ENCODE results near the gene CDK1. TPM values are rescaled to one million over a fixed set of nuclear protein-coding genes. Genes with fewer than 3 reads are reported as not detected.

Gene CDK1
- total RNA-seq, 1 donor from 2014 or later = 14.8 TPM

DNA sequence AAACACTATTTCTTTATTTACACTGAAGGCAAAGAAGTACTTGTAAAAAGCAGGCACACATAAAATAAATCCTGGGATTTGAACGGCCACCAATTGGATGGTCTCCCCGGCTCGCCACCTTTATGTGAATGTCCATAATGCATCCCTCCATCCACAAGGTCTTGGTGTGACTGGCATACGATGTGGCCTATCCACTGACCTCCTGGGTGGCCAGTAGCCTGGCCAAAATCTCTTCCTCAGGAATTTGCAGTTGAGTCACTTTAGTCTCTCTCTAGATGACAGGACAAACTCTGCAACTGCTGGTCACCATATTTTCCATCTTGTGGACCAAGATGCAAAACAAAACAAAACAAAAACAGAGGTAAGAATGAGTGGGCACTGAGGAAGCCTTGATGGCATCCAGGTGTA lies 39.1 kb downstream of the CDK1 start:
- H3K9me3 Mint-ChIP-seq (ENCODE audit: unreplicated experiment) = no peaks in the 10 kb centered on the region
- no peaks in the 10 kb centered on the region for H3K27me3 Mint-ChIP-seq (ENCODE audit: unreplicated experiment)
- no peak overlapping the region for H3K4me3 Mint-ChIP-seq (ENCODE audit: unreplicated experiment)
- no peak for DNase-seq (ENCODE audit: low spot score)
- H3K4me1 Mint-ChIP-seq (ENCODE audit: unreplicated experiment) = peaks cover 19% of the 10 kb centered on the region
- H3K27ac Mint-ChIP-seq (ENCODE audit: unreplicated experiment) = no peak overlapping the region
- TF ChIP-seq, protein P1, sequence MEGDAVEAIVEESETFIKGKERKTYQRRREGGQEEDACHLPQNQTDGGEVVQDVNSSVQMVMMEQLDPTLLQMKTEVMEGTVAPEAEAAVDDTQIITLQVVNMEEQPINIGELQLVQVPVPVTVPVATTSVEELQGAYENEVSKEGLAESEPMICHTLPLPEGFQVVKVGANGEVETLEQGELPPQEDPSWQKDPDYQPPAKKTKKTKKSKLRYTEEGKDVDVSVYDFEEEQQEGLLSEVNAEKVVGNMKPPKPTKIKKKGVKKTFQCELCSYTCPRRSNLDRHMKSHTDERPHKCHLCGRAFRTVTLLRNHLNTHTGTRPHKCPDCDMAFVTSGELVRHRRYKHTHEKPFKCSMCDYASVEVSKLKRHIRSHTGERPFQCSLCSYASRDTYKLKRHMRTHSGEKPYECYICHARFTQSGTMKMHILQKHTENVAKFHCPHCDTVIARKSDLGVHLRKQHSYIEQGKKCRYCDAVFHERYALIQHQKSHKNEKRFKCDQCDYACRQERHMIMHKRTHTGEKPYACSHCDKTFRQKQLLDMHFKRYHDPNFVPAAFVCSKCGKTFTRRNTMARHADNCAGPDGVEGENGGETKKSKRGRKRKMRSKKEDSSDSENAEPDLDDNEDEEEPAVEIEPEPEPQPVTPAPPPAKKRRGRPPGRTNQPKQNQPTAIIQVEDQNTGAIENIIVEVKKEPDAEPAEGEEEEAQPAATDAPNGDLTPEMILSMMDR (IDR thresholded peaks at IDR 0.05; ENCODE audit: unreplicated experiment) = no peak
- no peaks in the 10 kb centered on the region for H3K36me3 Mint-ChIP-seq (ENCODE audit: low read depth, unreplicated experiment)

DNA sequence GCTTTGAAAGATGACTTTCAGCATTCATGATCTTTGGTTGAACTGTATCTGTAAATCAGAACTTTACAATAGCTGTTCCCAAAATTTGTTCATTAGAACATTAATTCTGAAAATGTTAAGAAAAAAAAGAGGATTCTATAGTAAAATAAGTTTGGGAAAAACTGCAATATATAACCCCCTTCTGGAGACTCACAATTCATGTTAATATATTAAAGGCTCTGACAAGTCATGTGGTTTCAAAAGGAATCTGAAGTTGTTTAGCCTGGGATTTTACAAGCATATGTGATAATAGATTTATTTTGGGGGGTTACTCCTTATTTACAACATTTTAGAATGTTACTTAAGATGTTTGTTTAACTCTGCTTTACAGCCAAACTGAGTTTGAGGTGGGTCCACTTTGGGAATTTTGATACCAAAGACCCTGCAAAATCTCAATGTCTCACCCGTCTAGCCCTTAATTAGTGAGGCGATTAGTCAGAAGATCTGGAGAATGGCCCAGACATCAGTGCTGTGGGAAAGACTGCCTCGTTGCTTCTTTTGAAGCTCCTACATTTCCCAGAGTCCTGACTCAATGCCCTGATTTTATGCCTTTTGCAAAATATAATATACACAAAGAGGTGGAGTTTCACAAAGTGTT lies 40.0 kb downstream of the CDK1 start:
- Mint-ChIP-seq H3K27me3 (ENCODE audit: unreplicated experiment) (no peaks in the 10 kb centered on the region), H3K4me3 (ENCODE audit: unreplicated experiment) (no peak overlapping the region), H3K36me3 (ENCODE audit: low read depth, unreplicated experiment) (no peaks in the 10 kb centered on the region), H3K27ac (ENCODE audit: unreplicated experiment) (no peak overlapping the region), H3K4me1 (ENCODE audit: unreplicated experiment) (peaks cover 26% of the 10 kb centered on the region), H3K9me3 (ENCODE audit: unreplicated experiment) (no peaks in the 10 kb centered on the region)
- no peak for DNase-seq (ENCODE audit: low spot score)
- TF ChIP-seq, protein P1 (IDR thresholded peaks at IDR 0.05; ENCODE audit: unreplicated experiment) = no peak

GRCh38 chr10:60819271-60819670 lies 41.0 kb downstream of the CDK1 start:
- Mint-ChIP-seq H3K4me3 (ENCODE audit: unreplicated experiment) (no peak overlapping the region), H3K9me3 (ENCODE audit: unreplicated experiment) (no peaks in the 10 kb centered on the region), H3K36me3 (ENCODE audit: low read depth, unreplicated experiment) (no peaks in the 10 kb centered on the region), H3K27me3 (ENCODE audit: unreplicated experiment) (no peaks in the 10 kb centered on the region), H3K4me1 (ENCODE audit: unreplicated experiment) (peaks cover 28% of the 10 kb centered on the region), H3K27ac (ENCODE audit: unreplicated experiment) (no peak overlapping the region)
- no peak for DNase-seq (ENCODE audit: low spot score)
- TF ChIP-seq, protein P1 (IDR thresholded peaks at IDR 0.05; ENCODE audit: unreplicated experiment) = no peak

DNA sequence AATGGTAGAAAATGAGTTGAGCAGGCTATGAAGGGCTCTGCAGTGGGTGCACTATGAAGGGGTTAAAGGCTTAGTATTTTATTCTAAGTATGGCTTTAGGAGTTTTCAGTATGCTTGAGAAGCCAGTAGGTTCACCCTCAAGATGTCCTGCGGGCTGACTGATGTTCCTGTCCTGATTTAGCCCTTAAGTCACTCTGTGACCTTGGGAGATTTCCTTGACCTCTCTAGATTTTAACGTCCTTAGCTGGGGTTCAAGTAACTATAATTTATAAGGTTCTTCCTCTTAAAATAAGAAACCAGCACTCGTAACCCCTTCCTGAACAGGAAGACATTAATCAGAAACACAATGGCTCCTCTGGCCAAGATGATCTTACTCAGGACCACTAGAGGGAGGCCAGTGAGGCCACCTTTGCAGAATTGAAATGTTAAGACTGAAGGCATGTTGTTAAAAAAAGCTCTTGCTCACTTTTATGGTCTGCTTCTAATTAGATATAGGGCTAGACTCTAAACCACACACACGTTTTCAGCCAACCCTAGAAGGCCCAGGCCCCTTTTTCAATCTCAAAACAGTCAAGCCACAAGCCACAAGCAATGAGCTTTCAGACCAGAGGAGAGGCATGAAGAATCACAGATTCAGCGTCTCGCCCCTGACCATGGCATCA lies 41.9 kb downstream of the CDK1 start:
- Mint-ChIP-seq H3K27me3 (ENCODE audit: unreplicated experiment) (no peaks in the 10 kb centered on the region), H3K9me3 (ENCODE audit: unreplicated experiment) (no peaks in the 10 kb centered on the region), H3K27ac (ENCODE audit: unreplicated experiment) (no peak overlapping the region), H3K4me3 (ENCODE audit: unreplicated experiment) (no peak overlapping the region), H3K4me1 (ENCODE audit: unreplicated experiment) (peaks cover 28% of the 10 kb centered on the region), H3K36me3 (ENCODE audit: low read depth, unreplicated experiment) (no peaks in the 10 kb centered on the region)
- no peak for DNase-seq (ENCODE audit: low spot score)
- TF ChIP-seq, protein P1 (IDR thresholded peaks at IDR 0.05; ENCODE audit: unreplicated experiment) = peak; percentile 28

- peak overlapping the region; percentile 32 for H3K27ac Mint-ChIP-seq (ENCODE audit: unreplicated experiment)
- no peaks in the 10 kb centered on the region for H3K27me3 Mint-ChIP-seq (ENCODE audit: unreplicated experiment)
- H3K36me3 Mint-ChIP-seq (ENCODE audit: low read depth, unreplicated experiment) = peaks cover 5% of the 10 kb centered on the region
- TF ChIP-seq, protein P1 (IDR thresholded peaks at IDR 0.05; ENCODE audit: unreplicated experiment) = no peak
- H3K9me3 Mint-ChIP-seq (ENCODE audit: unreplicated experiment) = no peaks in the 10 kb centered on the region
- H3K4me3 Mint-ChIP-seq (ENCODE audit: unreplicated experiment) = no peak overlapping the region
- H3K4me1 Mint-ChIP-seq (ENCODE audit: unreplicated experiment) = peaks cover 39% of the 10 kb centered on the region
- DNase-seq (ENCODE audit: low spot score) = no peak
Observed at GRCh38 chr10:60821656-60822055, 43.4 kb downstream of the CDK1 start.
